Smooth muscle cell (in vitro differentiated cells): ENCODE results near the gene NR1D1. TPM values are rescaled to one million over a fixed set of nuclear protein-coding genes. Genes with fewer than 3 reads are reported as not detected.

Experiments
- DNase-seq: peaks from one replicate; lab custom pipeline; 2025; ENCODE audit not compliant: unreplicated experiment; lab: John Stamatoyannopoulos, UW
- H2AFZ ChIP-seq: fragments of 200-600 bp; sonication (generic); 2 replicates; pipeline ENCODE4 v1.6.0; 2016; ENCODE audit warnings: antibody characterized with exemption, low read depth, mild to moderate bottlenecking
- H3F3A ChIP-seq: fragments of 200-600 bp; sonication (generic); 2 replicates; pipeline ENCODE4 v1.6.0; 2017; ENCODE audit warnings: antibody characterized with exemption, low read depth
- H3K27ac ChIP-seq: fragments of 200-600 bp; sonication (generic); 2 replicates; pipeline ENCODE4 v1.5.1; 2016; ENCODE audit warnings: low read depth, mild to moderate bottlenecking
- H3K27me3 ChIP-seq: fragments of 200-600 bp; sonication (generic); 2 replicates; pipeline ENCODE4 v1.6.1; 2016; ENCODE audit warnings: low read depth, mild to moderate bottlenecking
- H3K36me3 ChIP-seq: fragments of 200-600 bp; sonication (generic); 2 replicates; pipeline ENCODE4 v1.5.1; 2016; ENCODE audit warnings: low read depth
- H3K4me1 ChIP-seq: fragments of 200-600 bp; sonication (generic); 2 replicates; pipeline ENCODE4 v1.5.1; 2016; ENCODE audit warnings: low read depth
- H3K4me2 ChIP-seq: fragments of 200-600 bp; sonication (generic); 2 replicates; pipeline ENCODE4 v1.6.0; 2016; ENCODE audit warnings: mild to moderate bottlenecking
- H3K4me3 ChIP-seq: fragments of 200-600 bp; sonication (generic); 2 replicates; pipeline ENCODE4 v1.5.1; 2016; ENCODE audit warnings: mild to moderate bottlenecking
- H3K79me2 ChIP-seq: fragments of 200-600 bp; sonication (generic); 2 replicates; pipeline ENCODE4 v1.6.0; 2016; ENCODE audit warnings: low read depth, mild to moderate bottlenecking
- H3K9ac ChIP-seq: fragments of 200-600 bp; sonication (generic); 2 replicates; pipeline ENCODE4 v1.6.0; 2016; ENCODE audit warnings: low read depth
- H3K9me3 ChIP-seq: fragments of 200-600 bp; sonication (generic); replicated peaks from 2 replicates; pipeline ENCODE4 v1.5.1; 2016; ENCODE audit warnings: low read depth
- H4K20me1 ChIP-seq: fragments of 200-600 bp; sonication (generic); 2 replicates; pipeline ENCODE4 v1.6.0; 2016; ENCODE audit warnings: low read depth
- WGBS: methylation state at CpG from one replicate; pipeline ENCODE4 v1.1.7; 2016; ENCODE audit warnings: low lambda C conversion rate; 5-methylcytosine and 5-hydroxymethylcytosine counted together
- polyA plus RNA-seq: library from polyadenylated mRNA; unstranded; fragments of >200 nt; fragmentation: Nextera tagmentation; extraction: Ambion mirVana; gene quantifications from 2 replicates; pipeline ENCODE4 v1.2.1, GENCODE V29; 2016
- total RNA-seq: library from RNA; depleted of rRNA; stranded (reverse); fragments of >200 nt; gene quantifications from 2 replicates; pipeline ENCODE4 v1.2.3, GENCODE V29; 2014
- TF ChIP-seq, protein P1 (sequence below): fragments of 200-600 bp; sonication (generic); IDR thresholded peaks from 2 replicates; pipeline ENCODE4 v1.5.1; 2017; ENCODE audit warnings: borderline replicate concordance, mild to moderate bottlenecking, antibody characterized with exemption; ENCODE audit not compliant: insufficient read depth, poor library complexity, severe bottlenecking

The NR1D1 gene
- total and polyA plus RNA-seq, 2 experiments from 2014 or later: 12.5 to 18.4 TPM

DNA sequence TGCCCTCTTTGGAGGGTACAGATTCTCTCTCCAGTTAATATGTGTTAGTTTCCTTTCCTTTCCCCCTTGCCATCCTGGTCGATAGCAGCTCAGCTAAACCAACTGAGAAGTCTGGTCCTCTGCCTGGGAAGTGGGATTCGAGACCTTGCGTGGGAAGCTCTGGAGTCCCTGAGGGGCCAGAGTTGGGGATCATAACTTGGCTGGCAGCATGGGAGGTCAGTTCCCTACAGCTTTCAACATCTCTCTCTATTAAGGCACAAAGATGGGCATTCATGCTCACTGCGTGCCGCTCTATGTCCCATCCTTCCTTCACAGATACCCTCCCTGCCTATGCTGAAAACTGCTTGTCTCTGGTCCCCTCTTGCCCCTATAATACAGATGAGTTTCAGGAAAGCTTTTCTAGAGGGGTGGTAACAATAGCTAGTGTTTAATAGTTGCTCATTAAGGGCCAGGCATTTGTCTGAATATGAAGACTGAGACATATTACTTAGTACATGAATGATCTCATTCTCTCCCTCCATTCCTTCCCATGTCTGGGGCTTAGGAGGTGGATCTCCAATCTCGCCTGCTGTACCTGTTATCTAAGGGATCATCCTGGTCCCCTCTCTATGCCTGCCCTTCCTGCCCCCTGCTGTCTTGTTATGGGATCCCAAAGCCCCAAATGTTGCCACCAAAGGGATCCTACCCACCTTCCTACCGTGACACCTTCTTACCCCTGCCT is 26.8 kb downstream of the NR1D1 start:
- Histone ChIP-seq H3K27me3 (no peaks in the 10 kb centered on the region), H3K4me3 (no peak overlapping the region), H3K4me2 (no peak overlapping the region), H3K27ac (no peak overlapping the region), H3K4me1 (peaks cover 46% of the 10 kb centered on the region), H4K20me1 (peaks cover 50% of the 10 kb centered on the region), H3K36me3 (no peaks in the 10 kb centered on the region), H2AFZ (no peak overlapping the region), H3K79me2 (peaks cover 16% of the 10 kb centered on the region), H3K9me3 (no peaks in the 10 kb centered on the region), H3K9ac (no peak overlapping the region), H3F3A (peaks cover 7% of the 10 kb centered on the region)
- no peak for DNase-seq
- WGBS: 85% methylated on average over 7 of the region's 7 CpGs
- TF ChIP-seq, protein P1, sequence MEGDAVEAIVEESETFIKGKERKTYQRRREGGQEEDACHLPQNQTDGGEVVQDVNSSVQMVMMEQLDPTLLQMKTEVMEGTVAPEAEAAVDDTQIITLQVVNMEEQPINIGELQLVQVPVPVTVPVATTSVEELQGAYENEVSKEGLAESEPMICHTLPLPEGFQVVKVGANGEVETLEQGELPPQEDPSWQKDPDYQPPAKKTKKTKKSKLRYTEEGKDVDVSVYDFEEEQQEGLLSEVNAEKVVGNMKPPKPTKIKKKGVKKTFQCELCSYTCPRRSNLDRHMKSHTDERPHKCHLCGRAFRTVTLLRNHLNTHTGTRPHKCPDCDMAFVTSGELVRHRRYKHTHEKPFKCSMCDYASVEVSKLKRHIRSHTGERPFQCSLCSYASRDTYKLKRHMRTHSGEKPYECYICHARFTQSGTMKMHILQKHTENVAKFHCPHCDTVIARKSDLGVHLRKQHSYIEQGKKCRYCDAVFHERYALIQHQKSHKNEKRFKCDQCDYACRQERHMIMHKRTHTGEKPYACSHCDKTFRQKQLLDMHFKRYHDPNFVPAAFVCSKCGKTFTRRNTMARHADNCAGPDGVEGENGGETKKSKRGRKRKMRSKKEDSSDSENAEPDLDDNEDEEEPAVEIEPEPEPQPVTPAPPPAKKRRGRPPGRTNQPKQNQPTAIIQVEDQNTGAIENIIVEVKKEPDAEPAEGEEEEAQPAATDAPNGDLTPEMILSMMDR: no peak

DNA sequence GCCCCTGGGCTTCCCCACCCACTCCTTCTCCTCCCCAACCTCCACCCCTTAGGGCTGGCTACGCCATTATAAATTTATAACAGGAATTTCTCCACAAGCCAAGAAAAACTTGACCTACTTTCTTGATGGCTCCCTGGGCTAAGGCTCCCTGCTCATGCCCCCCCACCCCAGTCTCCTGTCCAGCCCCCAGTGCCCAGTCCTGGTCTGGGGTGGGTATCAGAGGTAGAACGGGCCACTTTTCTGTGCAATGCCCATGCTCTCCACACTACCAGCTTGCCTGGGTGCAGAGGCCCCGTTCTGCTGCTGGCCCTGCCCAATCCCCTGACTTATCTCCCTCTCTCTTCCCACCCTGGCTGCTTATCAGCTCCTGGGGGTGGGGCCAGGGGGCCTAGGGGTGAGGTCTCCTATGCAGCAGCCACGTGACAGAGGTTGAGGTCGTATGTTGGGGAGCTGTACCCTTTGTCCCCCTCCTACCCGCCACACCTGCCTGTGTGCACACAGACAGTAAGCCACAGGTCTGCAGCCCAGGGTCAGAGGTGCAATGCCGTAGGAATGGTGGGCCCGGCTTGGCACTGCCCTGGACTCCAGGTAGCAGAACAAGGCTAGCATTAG is 27.5 kb downstream of the NR1D1 start:
- Histone ChIP-seq H3K27ac (peak overlapping the region; percentile 42), H3K4me2 (peak overlapping the region; percentile 57), H2AFZ (no peak overlapping the region), H3F3A (peaks cover 7% of the 10 kb centered on the region), H4K20me1 (peaks cover 50% of the 10 kb centered on the region), H3K4me1 (peaks cover 54% of the 10 kb centered on the region), H3K9me3 (no peaks in the 10 kb centered on the region), H3K4me3 (no peak overlapping the region), H3K36me3 (no peaks in the 10 kb centered on the region), H3K27me3 (no peaks in the 10 kb centered on the region), H3K9ac (no peak overlapping the region), H3K79me2 (peaks cover 16% of the 10 kb centered on the region)
- TF ChIP-seq, protein P1: no peak
- WGBS: 62% methylated on average over 7 of the region's 8 CpGs
- no peak for DNase-seq

DNA sequence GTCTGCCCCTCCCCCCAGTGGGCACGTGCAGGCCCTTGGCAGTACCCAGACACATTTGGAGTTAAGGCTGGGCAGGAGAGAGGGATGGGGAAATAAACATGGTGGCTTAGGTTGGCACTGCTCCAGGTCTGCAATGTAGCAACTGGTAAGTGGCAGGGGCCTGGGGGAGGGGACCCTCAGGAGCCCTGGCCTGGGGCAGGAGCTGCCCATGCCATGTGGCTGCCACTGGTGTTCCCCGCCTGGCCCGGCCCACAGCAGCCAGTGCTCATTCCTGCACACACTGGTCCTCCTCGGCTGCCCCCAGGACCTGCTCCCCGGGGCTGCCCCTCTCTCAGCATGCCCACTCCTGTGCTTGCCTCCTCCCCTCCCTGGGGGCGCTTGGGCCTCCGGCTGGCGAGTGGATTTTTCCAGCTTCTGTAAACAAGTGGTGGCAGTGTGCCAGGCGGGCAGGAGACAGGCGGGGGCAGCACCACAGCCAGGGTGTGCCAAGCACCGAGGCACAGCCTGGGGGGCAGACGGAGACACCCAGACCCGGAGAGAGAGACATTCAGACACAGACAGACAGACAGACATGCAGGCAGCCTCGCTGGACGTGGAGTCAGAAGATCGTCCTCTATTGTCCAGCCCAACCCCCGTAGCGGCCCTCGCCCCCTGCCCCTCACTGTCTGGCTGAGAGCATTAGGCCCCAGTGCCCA is 28.2 kb downstream of the NR1D1 start:
- Histone ChIP-seq H3K36me3 (no peaks in the 10 kb centered on the region), H3K9ac (no peak overlapping the region), H3K27me3 (no peaks in the 10 kb centered on the region), H3K4me1 (peaks cover 54% of the 10 kb centered on the region), H3K4me3 (no peak overlapping the region), H2AFZ (no peak overlapping the region), H3F3A (peaks cover 7% of the 10 kb centered on the region), H3K27ac (peak overlapping the region; percentile 42), H4K20me1 (peaks cover 50% of the 10 kb centered on the region), H3K9me3 (no peaks in the 10 kb centered on the region), H3K79me2 (peaks cover 16% of the 10 kb centered on the region), H3K4me2 (peak overlapping the region; percentile 57)
- 60% methylated on average over 12 of the region's 19 CpGs for WGBS
- no peak for DNase-seq
- TF ChIP-seq, protein P1: no peak
